HCT116 (cell line): ENCODE results near the gene LRIG1.

Experiments
- CTCF ChIP-seq, 3 experiments: fragments of 200-600 bp in 1 of 3; sonication (generic) in 1 of 3; IDR thresholded peaks in 2 of 3; conservative IDR thresholded peaks in 1 of 3; 2 replicates each; pipeline ENCODE4 v1.5.1; 2012 to 2017; ENCODE audit warnings: low read depth in 2 of 3, low read length in 2 of 3, antibody characterized with exemption in 1 of 3, borderline replicate concordance in 1 of 3, control low read depth in 1 of 3, mild to moderate bottlenecking in 1 of 3, mixed read lengths in 1 of 3, mixed run types in 1 of 3, moderate library complexity in 1 of 3; ENCODE audit not compliant: insufficient read depth in 1 of 3
- ELF1 ChIP-seq: IDR thresholded peaks from 2 replicates; pipeline ENCODE4 v1.6.1; 2012; ENCODE audit warnings: low read depth, borderline replicate concordance
- EZH2 ChIP-seq: fragments of 200-600 bp; sonication (generic); IDR thresholded peaks from 2 replicates; pipeline ENCODE4 v1.6.1; 2017; ENCODE audit warnings: antibody characterized with exemption, mixed run types
- EZH2phosphoT487 ChIP-seq: fragments of 200-600 bp; IDR thresholded peaks from 2 replicates; pipeline ENCODE4 v1.6.1; 2018; ENCODE audit warnings: antibody characterized with exemption, borderline replicate concordance
- JUND ChIP-seq: IDR thresholded peaks from 2 replicates; pipeline ENCODE4 v1.6.1; 2012
- MAX ChIP-seq: IDR thresholded peaks from 2 replicates; pipeline ENCODE4 v1.6.1; 2012
- POLR2A ChIP-seq: IDR thresholded peaks from 2 replicates; pipeline ENCODE4 v1.7.0; 2011; ENCODE audit warnings: borderline replicate concordance; ENCODE audit not compliant: insufficient read depth, insufficient read length; ENCODE audit errors: extremely low read depth
- REST ChIP-seq: IDR thresholded peaks from 2 replicates; pipeline ENCODE4 v1.6.1; 2012; ENCODE audit warnings: low read depth
- SP1 ChIP-seq: IDR thresholded peaks from 2 replicates; pipeline ENCODE4 v1.6.1; 2012; ENCODE audit warnings: low read depth
- YY1 ChIP-seq: IDR thresholded peaks from 2 replicates; pipeline ENCODE4 v1.6.1; 2011; ENCODE audit warnings: low read length, low read depth, moderate library complexity, mild to moderate bottlenecking; ENCODE audit not compliant: insufficient replicate concordance; ENCODE audit errors: extremely low read depth
- ZBTB33 ChIP-seq: IDR thresholded peaks from 2 replicates; pipeline ENCODE4 v1.6.1; 2011; ENCODE audit warnings: mild to moderate bottlenecking, low read length, moderate library complexity; ENCODE audit not compliant: insufficient replicate concordance; ENCODE audit errors: extremely low read depth

- TF ChIP-seq EZH2, result no peak
- TF ChIP-seq CTCF (IDR thresholded peaks at IDR 0.05 in 2 of 3, conservative IDR thresholded peaks at IDR 0.05 in 1 of 3; ENCODE audit: borderline replicate concordance in 1 of 3, insufficient read depth in 1 of 3, low read depth in 2 of 3, low read length in 2 of 3), result no peak
- no peak for TF ChIP-seq SP1
- TF ChIP-seq JUND, result no peak
- TF ChIP-seq MAX, result no peak
- no peak for TF ChIP-seq REST
- TF ChIP-seq EZH2phosphoT487, result no peak
- no peak for TF ChIP-seq ZBTB33
- TF ChIP-seq ELF1, result no peak
- no peak for TF ChIP-seq POLR2A
- no peak for TF ChIP-seq YY1
These were observed 6.8 kb upstream of the LRIG1 start for GRCh38 chr3:66507423-66508260.
